CD4-positive, alpha-beta T cell treated with Interleukin-15 for 1 hour (primary cell): Measurements from ENCODE around the gene CFAP410.

ENCODE experiments used
- DNase-seq: peaks from one replicate; pipeline ENCODE4 v3.0.0-alpha.2; 2020

Gene CFAP410

GRCh38 chr21:44282370-44282769 is 56.8 kb downstream of the CFAP410 start:
- DNase-seq: no peak

- no peak for DNase-seq
These were observed 57.4 kb downstream of the CFAP410 start for GRCh38 chr21:44281801-44282200.

GRCh38 chr21:44279354-44280260 is 59.6 kb downstream of the CFAP410 start:
- no peak for DNase-seq
